WTC11 (cell line): ENCODE measurements around the gene IQCF2.

Experiments
- CREB1 ChIP-seq: sonication (generic); formaldehyde crosslinking; IDR thresholded peaks from 2 replicates; pipeline ENCODE4 v1.8.0; 2023; ENCODE audit warnings: mild to moderate bottlenecking, missing genetic modification reagents
- CTCF ChIP-seq: fragments of 200-600 bp; IDR thresholded peaks from 2 replicates; pipeline ENCODE4 v1.8.0; 2022; ENCODE audit warnings: antibody characterized with exemption
- FOXJ3 ChIP-seq: sonication (generic); formaldehyde crosslinking; IDR thresholded peaks from 2 replicates; pipeline ENCODE4 v1.9.0; 2021; ENCODE audit warnings: missing genetic modification reagents, mild to moderate bottlenecking, borderline replicate concordance
- GTF2I ChIP-seq: fragments of 250-450 bp; sonication (Bioruptor Pico); conservative IDR thresholded peaks from 2 replicates; pipeline ENCODE4 v1.4.0; 2021; ENCODE audit warnings: mild to moderate bottlenecking
- IRF1 ChIP-seq: sonication (generic); formaldehyde crosslinking; IDR thresholded peaks from 2 replicates; pipeline ENCODE4 v1.8.0; 2023; ENCODE audit warnings: missing genetic modification reagents
- NFE2L1 ChIP-seq: sonication (generic); formaldehyde crosslinking; IDR thresholded peaks from 2 replicates; pipeline ENCODE4 v1.8.1; 2023; ENCODE audit warnings: missing genetic modification reagents
- NR3C1 ChIP-seq: sonication (generic); formaldehyde crosslinking; conservative IDR thresholded peaks from 2 replicates; pipeline ENCODE4 v1.8.1; 2023; ENCODE audit warnings: low read depth, mild to moderate bottlenecking, missing genetic modification reagents
- SP1 ChIP-seq: sonication (generic); formaldehyde crosslinking; conservative IDR thresholded peaks from 2 replicates; pipeline ENCODE4 v1.8.1; 2022; ENCODE audit warnings: missing genetic modification reagents
- STAT6 ChIP-seq: sonication (generic); formaldehyde crosslinking; conservative IDR thresholded peaks from 2 replicates; pipeline ENCODE4 v1.8.1; 2023; ENCODE audit warnings: mild to moderate bottlenecking, low read depth, missing genetic modification reagents, moderate library complexity
- TCF7 ChIP-seq: sonication (generic); formaldehyde crosslinking; IDR thresholded peaks from 2 replicates; pipeline ENCODE4 v1.8.0; 2022; ENCODE audit warnings: mild to moderate bottlenecking, low read depth, missing genetic modification reagents, moderate library complexity
- ZNF263 ChIP-seq: sonication (generic); formaldehyde crosslinking; IDR thresholded peaks from 2 replicates; pipeline ENCODE4 v1.8.1; 2022; ENCODE audit warnings: low read depth, mild to moderate bottlenecking, moderate library complexity, missing genetic modification reagents
- ZNF423 ChIP-seq: fragments of 250-450 bp; sonication (Bioruptor Pico); IDR thresholded peaks from 2 replicates; pipeline ENCODE4 v2.1.2; 2022; ENCODE audit warnings: mild to moderate bottlenecking, moderate library complexity

GRCh38 chr3:51886447-51886846 is 25.0 kb downstream of the IQCF2 start:
- TF ChIP-seq SP1 (CRISPR knock-in tag), result no peak
- TF ChIP-seq IRF1 (CRISPR knock-in tag), result no peak
- no peak for TF ChIP-seq STAT6 (CRISPR knock-in tag)
- no peak for TF ChIP-seq CREB1 (CRISPR knock-in tag)
- no peak for TF ChIP-seq ZNF263 (CRISPR knock-in tag)
- TF ChIP-seq CTCF, result no peak
- no peak for TF ChIP-seq FOXJ3
- TF ChIP-seq TCF7 (CRISPR knock-in tag), result no peak
- no peak for TF ChIP-seq NFE2L1 (CRISPR knock-in tag)
- TF ChIP-seq NR3C1 (CRISPR knock-in tag), result no peak
- TF ChIP-seq ZNF423 (CRISPR knock-in tag), result no peak
- TF ChIP-seq GTF2I (CRISPR knock-in tag), result no peak
